Panc1 (cell line): ENCODE data around the gene GNAT3. TPM values are rescaled to one million over a fixed set of nuclear protein-coding genes. Genes with fewer than 3 reads are reported as not detected.

Experiments
- ATAC-seq: fragments of 200-7000 bp; cut with Tn5 transposase; 2 replicates; pipeline ENCODE4 v1.9.1; 2020; ENCODE audit warnings: mild to moderate bottlenecking, moderate library complexity
- BruUV-seq: library from RNA; stranded (reverse); fragments of 400-500 nt; replicated peaks from 2 replicates; lab custom pipeline; 2021; lab: Mats Ljungman, UMichigan
- CTCF ChIA-PET: fragments of 300-600 bp; sonication (Branson Sonifier 250); formaldehyde crosslinking; loops from one replicate; lab custom pipeline; 2022; ENCODE audit warnings: antibody characterized with exemption; lab: Charles Lee
- POLR2A ChIA-PET: fragments of 300-600 bp; sonication (Branson Sonifier 250); formaldehyde crosslinking; loops from one replicate; lab custom pipeline; 2022; ENCODE audit warnings: antibody characterized with exemption; lab: Charles Lee
- DNase-seq: peaks from one replicate; pipeline ENCODE4 v3.0.0-alpha.2; 2010; ENCODE audit warnings: low read depth, low spot score
- H3K27ac ChIP-seq: 2 replicates; pipeline ENCODE4 v1.5.1; 2011; ENCODE audit warnings: mild to moderate bottlenecking, low read length, inconsistent platforms
- H3K27me3 ChIP-seq: fragments of 200-500 bp; sonication (Bioruptor generic); 2 replicates; pipeline ENCODE4 v1.6.0; 2014; ENCODE audit warnings: low read length, inconsistent platforms; ENCODE audit not compliant: control insufficient read depth, insufficient read depth
- H3K36me3 ChIP-seq: fragments of 200-500 bp; sonication (Bioruptor generic); 2 replicates; pipeline ENCODE4 v1.5.1; 2014; ENCODE audit warnings: inconsistent platforms, mild to moderate bottlenecking, low read length, moderate library complexity; ENCODE audit not compliant: control insufficient read depth, insufficient read depth
- H3K4me1 ChIP-seq: 2 replicates; pipeline ENCODE4 v1.5.1; 2011; ENCODE audit warnings: inconsistent platforms, mild to moderate bottlenecking, low read length, moderate library complexity; ENCODE audit not compliant: control insufficient read depth, insufficient read depth
- H3K4me3 ChIP-seq, 2 experiments: 2 replicates each; pipeline ENCODE4 v1.5.1; 2011 to 2012; ENCODE audit warnings: low read depth in 2 of 2, low read length in 2 of 2, mild to moderate bottlenecking in 2 of 2, inconsistent platforms in 1 of 2, moderate library complexity in 1 of 2
- H3K9me3 ChIP-seq: fragments of 200-500 bp; sonication (Bioruptor generic); 2 replicates; pipeline ENCODE4 v1.5.1; 2014; ENCODE audit warnings: low read depth, mild to moderate bottlenecking, inconsistent platforms, low read length, moderate library complexity; ENCODE audit not compliant: control insufficient read depth, insufficient read depth
- CTCF ChIP-seq: fragments of 450-650 bp; IDR thresholded peaks from 2 replicates; pipeline ENCODE4 v1.5.1; 2017; ENCODE audit warnings: mild to moderate bottlenecking
- POLR2AphosphoS5 ChIP-seq: IDR thresholded peaks from 2 replicates; pipeline ENCODE4 v1.6.1; 2012; ENCODE audit warnings: mild to moderate bottlenecking, low read depth, low read length, moderate library complexity
- REST ChIP-seq, 2 experiments: IDR thresholded peaks; 2 replicates each; pipeline ENCODE4 v1.6.1; 2011 to 2012; ENCODE audit warnings: low read depth in 2 of 2, control low read depth in 1 of 2, low read length in 1 of 2, mild to moderate bottlenecking in 1 of 2, moderate library complexity in 1 of 2; ENCODE audit not compliant: insufficient read depth in 1 of 2
- SIN3A ChIP-seq: IDR thresholded peaks from 2 replicates; pipeline ENCODE4 v1.6.1; 2012; ENCODE audit warnings: low read depth, mild to moderate bottlenecking, low read length, moderate library complexity, borderline replicate concordance; ENCODE audit not compliant: insufficient read depth
- TCF7L2 ChIP-seq: IDR thresholded peaks from 2 replicates; pipeline ENCODE4 v1.6.1; 2011; ENCODE audit warnings: mild to moderate bottlenecking, low read depth, low read length, inconsistent platforms
- in situ Hi-C: cut with HindIII; loops from 2 replicates; pipeline ENCODE4 v1.10.0; 2016; ENCODE audit warnings: low sequenced_read_pairs, low pct_unique_long_range_greater_than_20kb
- intact Hi-C: fragments of 100-400 bp; cut with micrococcal nuclease; formaldehyde crosslinking; loops from one replicate; pipeline ENCODE4 v1.10.0; 2022; ENCODE audit not compliant: unreplicated experiment
- total RNA-seq: library from RNA; stranded (reverse); gene quantifications from one replicate; pipeline ENCODE4 v1.2.1, GENCODE V29; 2021; ENCODE audit not compliant: unreplicated experiment

Gene GNAT3
- total RNA-seq, 1 experiment from 2014 or later = not detected

- TF ChIP-seq POLR2AphosphoS5 (no peak), SIN3A (no peak), TCF7L2 (no peak), REST (IDR thresholded peaks at IDR 0.05; ENCODE audit: insufficient read depth in 1 of 2, low read depth in 2 of 2, low read length in 1 of 2) (no peak), CTCF (no peak)
- Histone ChIP-seq H3K9me3 (no peaks in the 10 kb centered on the region), H3K36me3 (no peaks in the 10 kb centered on the region), H3K4me3 (no peak overlapping the region), H3K27ac (no peak overlapping the region), H3K27me3 (no peaks in the 10 kb centered on the region), H3K4me1 (no peaks in the 10 kb centered on the region)
- BruUV-seq = no TSS peak
- ChIA-PET CTCF (no interaction called here), POLR2A (no interaction called here)
- in situ Hi-C loops = no loop called here
- intact Hi-C loops = no loop called here
- ATAC-seq = no peak
- no peak for DNase-seq
These were observed 29.0 kb upstream of the GNAT3 start for GRCh38 chr7:80540836-80541235.

- Histone ChIP-seq H3K4me3 (no peak overlapping the region), H3K27me3 (no peaks in the 10 kb centered on the region), H3K27ac (no peak overlapping the region), H3K4me1 (no peaks in the 10 kb centered on the region), H3K36me3 (no peaks in the 10 kb centered on the region), H3K9me3 (no peaks in the 10 kb centered on the region)
- ChIA-PET CTCF (no interaction called here), POLR2A (no interaction called here)
- ATAC-seq (no peak), DNase-seq (no peak)
- intact Hi-C loops (no loop called here), in situ Hi-C loops (no loop called here)
- TF ChIP-seq SIN3A (no peak), REST (IDR thresholded peaks at IDR 0.05; ENCODE audit: insufficient read depth in 1 of 2, low read depth in 2 of 2, low read length in 1 of 2) (no peak), TCF7L2 (no peak), POLR2AphosphoS5 (no peak), CTCF (no peak)
- BruUV-seq = no TSS peak
These were observed 25.2 kb upstream of the GNAT3 start for GRCh38 chr7:80537091-80537490.
